Measurements from ENCODE around the gene KCNQ2. TPM values are rescaled to one million over a fixed set of nuclear protein-coding genes. Genes with fewer than 3 reads are reported as not detected.

The KCNQ2 gene
- total and polyA plus RNA-seq, 3 donors from 2014 or later = 36.2 to 60.9 (median 49.2) TPM

GRCh38 chr20:63351326-63351700, 121.1 kb downstream of the KCNQ2 start:
- Histone ChIP-seq H3K9me3 (no peaks in the 10 kb centered on the region), H3K4me1 (peaks cover 9% of the 10 kb centered on the region), H3K36me3 (ENCODE audit: low read depth, missing control alignments) (no peaks in the 10 kb centered on the region), H3K27ac (no peak overlapping the region), H3K27me3 (no peaks in the 10 kb centered on the region), H3K4me3 (no peak overlapping the region)
- WGBS, 2 donors = 83 to 87% methylated on average over 9 to 12 of the region's 12 CpGs
- intact Hi-C loops (cut with DNase I; ENCODE audit: low total_unique reads) = no loop called here
- no peak for DNase-seq
- TF ChIP-seq CTCF (IDR thresholded peaks at IDR 0.05) (no peak), POLR2A (IDR thresholded peaks at IDR 0.05) (no peak)

GRCh38 chr20:63350597-63351325, 121.7 kb downstream of the KCNQ2 start:
- Histone ChIP-seq H3K4me1 (peaks cover 15% of the 10 kb centered on the region), H3K27me3 (no peaks in the 10 kb centered on the region), H3K4me3 (no peak overlapping the region), H3K9me3 (no peaks in the 10 kb centered on the region), H3K36me3 (ENCODE audit: low read depth, missing control alignments) (no peaks in the 10 kb centered on the region), H3K27ac (no peak overlapping the region)
- no peak for DNase-seq
- intact Hi-C loops (cut with DNase I; ENCODE audit: low total_unique reads) = no loop called here
- TF ChIP-seq CTCF (IDR thresholded peaks at IDR 0.05) (no peak), POLR2A (IDR thresholded peaks at IDR 0.05) (no peak)
- 86 to 88% methylated on average over 46 of the region's 46 CpGs for WGBS, 2 donors

Other genes with a start within 250 kb of the KCNQ2 start
- gene BIRC7, start 236.8 kb downstream of the KCNQ2 start, total RNA-seq = under 1 TPM; 0.24 to 0.25 TPM
- gene BIRC7, start 236.8 kb downstream of the KCNQ2 start, polyA plus RNA-seq (ENCODE audit: insufficient read depth, low read depth, low replicate concordance) = 0.33 TPM
- 1 to 10 TPM; 4.7 to 6.0 TPM for gene NKAIN4, start 218.2 kb downstream of the KCNQ2 start, total RNA-seq
- 3.9 TPM for gene NKAIN4, start 218.2 kb downstream of the KCNQ2 start, polyA plus RNA-seq (ENCODE audit: insufficient read depth, low read depth, low replicate concordance)
- gene ARFGAP1, start 199.8 kb downstream of the KCNQ2 start, total RNA-seq = 100 to 1,000 TPM; 110 to 126 TPM
- 97.0 TPM for gene ARFGAP1, start 199.8 kb downstream of the KCNQ2 start, polyA plus RNA-seq (ENCODE audit: insufficient read depth, low read depth, low replicate concordance)
- 10 to 100 TPM; 14.4 to 17.1 TPM for gene COL20A1, start 179.5 kb downstream of the KCNQ2 start, total RNA-seq
- gene COL20A1, start 179.5 kb downstream of the KCNQ2 start, polyA plus RNA-seq (ENCODE audit: insufficient read depth, low read depth, low replicate concordance) = 17.2 TPM
- gene CHRNA4, start 111.3 kb downstream of the KCNQ2 start, total RNA-seq = 1 to 10 TPM; 7.4 to 8.3 TPM
- gene CHRNA4, start 111.3 kb downstream of the KCNQ2 start, polyA plus RNA-seq (ENCODE audit: insufficient read depth, low read depth, low replicate concordance) = 3.3 TPM
- 10 to 100 TPM in 1 of 2 donors, 1 to 10 TPM in 1; 9.8 to 15.9 TPM for gene EEF1A2, start 26.4 kb upstream of the KCNQ2 start, total RNA-seq
- 19.1 TPM for gene EEF1A2, start 26.4 kb upstream of the KCNQ2 start, polyA plus RNA-seq (ENCODE audit: insufficient read depth, low read depth, low replicate concordance)
- 100 to 1,000 TPM; 431 to 529 TPM for gene PPDPF, start 48.1 kb upstream of the KCNQ2 start, total RNA-seq
- gene PPDPF, start 48.1 kb upstream of the KCNQ2 start, polyA plus RNA-seq (ENCODE audit: insufficient read depth, low read depth, low replicate concordance) = 207 TPM
- gene PTK6, start 64.7 kb upstream of the KCNQ2 start, total RNA-seq = under 1 TPM in 1 of 2 donors, not detected in 1; 0.37 TPM
- gene PTK6, start 64.7 kb upstream of the KCNQ2 start, polyA plus RNA-seq (ENCODE audit: insufficient read depth, low read depth, low replicate concordance) = 0.26 TPM
- gene SRMS, start 75.1 kb upstream of the KCNQ2 start, total RNA-seq = under 1 TPM; 0.19 to 0.24 TPM
- 0.42 TPM for gene SRMS, start 75.1 kb upstream of the KCNQ2 start, polyA plus RNA-seq (ENCODE audit: insufficient read depth, low read depth, low replicate concordance)
- 100 to 1,000 TPM in 1 of 2 donors, 10 to 100 TPM in 1; 85.4 to 121 TPM for gene FNDC11, start 81.5 kb upstream of the KCNQ2 start, total RNA-seq
- gene FNDC11, start 81.5 kb upstream of the KCNQ2 start, polyA plus RNA-seq (ENCODE audit: insufficient read depth, low read depth, low replicate concordance) = 147 TPM
- 10 to 100 TPM; 13.5 to 22.9 TPM for gene HELZ2, start 101.6 kb upstream of the KCNQ2 start, total RNA-seq
- gene HELZ2, start 101.6 kb upstream of the KCNQ2 start, polyA plus RNA-seq (ENCODE audit: insufficient read depth, low read depth, low replicate concordance) = 7.1 TPM
- 10 to 100 TPM; 31.0 to 33.1 TPM for gene GMEB2, start 154.4 kb upstream of the KCNQ2 start, total RNA-seq
- 20.3 TPM for gene GMEB2, start 154.4 kb upstream of the KCNQ2 start, polyA plus RNA-seq (ENCODE audit: insufficient read depth, low read depth, low replicate concordance)
- 10 to 100 TPM in 1 of 2 donors, 1 to 10 TPM in 1; 8.4 to 16.5 TPM for gene STMN3, start 180.8 kb upstream of the KCNQ2 start, total RNA-seq
- gene STMN3, start 180.8 kb upstream of the KCNQ2 start, polyA plus RNA-seq (ENCODE audit: insufficient read depth, low read depth, low replicate concordance) = 15.1 TPM
- gene RTEL1, start 185.7 kb upstream of the KCNQ2 start, total RNA-seq = 10 to 100 TPM; 56.8 to 84.6 TPM
- gene RTEL1, start 185.7 kb upstream of the KCNQ2 start, polyA plus RNA-seq (ENCODE audit: insufficient read depth, low read depth, low replicate concordance) = 34.2 TPM
- 10 to 100 TPM; 26.2 to 30.5 TPM for gene TNFRSF6B, start 224.0 kb upstream of the KCNQ2 start, total RNA-seq
- gene TNFRSF6B, start 224.0 kb upstream of the KCNQ2 start, polyA plus RNA-seq (ENCODE audit: insufficient read depth, low read depth, low replicate concordance) = 3.0 TPM
- 10 to 100 TPM; 55.4 to 55.6 TPM for gene ARFRP1, start 235.3 kb upstream of the KCNQ2 start, total RNA-seq
- 37.8 TPM for gene ARFRP1, start 235.3 kb upstream of the KCNQ2 start, polyA plus RNA-seq (ENCODE audit: insufficient read depth, low read depth, low replicate concordance)
- gene ZGPAT, start 235.4 kb upstream of the KCNQ2 start, total RNA-seq = 10 to 100 TPM; 53.1 to 57.3 TPM
- gene ZGPAT, start 235.4 kb upstream of the KCNQ2 start, polyA plus RNA-seq (ENCODE audit: insufficient read depth, low read depth, low replicate concordance) = 43.1 TPM

Data from testis (tissue), 3 donors.